NCI-H526 (cell line): ENCODE measurements around the gene SPAAR.
"Not testable (repeated sequence)": the region's sequence is repeated elsewhere in the genome, so short reads cannot be mapped to it uniquely, and the experiment has no call there.

Experiments used
- DNase-seq, 2 experiments: peaks; one replicate each; lab custom pipeline; 2025; lab: John Stamatoyannopoulos, UW

The SPAAR gene

DNA sequence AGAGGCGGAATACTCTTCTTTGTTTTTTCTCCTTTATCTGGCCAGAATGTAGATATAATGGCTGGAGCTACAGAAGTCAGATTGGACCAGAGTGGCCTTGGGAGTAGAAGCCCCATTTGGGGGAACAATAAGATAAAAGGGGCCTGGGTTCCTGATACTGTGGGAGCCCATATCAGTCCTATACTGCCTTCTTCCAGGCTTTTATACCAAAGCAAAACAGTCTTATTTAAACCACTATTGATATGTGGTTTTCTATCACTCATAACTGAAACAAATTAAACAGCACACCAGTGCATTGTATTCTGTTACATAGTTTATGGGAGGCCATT is 14.3 kb downstream of the SPAAR start:
- DNase-seq = no peak

DNA sequence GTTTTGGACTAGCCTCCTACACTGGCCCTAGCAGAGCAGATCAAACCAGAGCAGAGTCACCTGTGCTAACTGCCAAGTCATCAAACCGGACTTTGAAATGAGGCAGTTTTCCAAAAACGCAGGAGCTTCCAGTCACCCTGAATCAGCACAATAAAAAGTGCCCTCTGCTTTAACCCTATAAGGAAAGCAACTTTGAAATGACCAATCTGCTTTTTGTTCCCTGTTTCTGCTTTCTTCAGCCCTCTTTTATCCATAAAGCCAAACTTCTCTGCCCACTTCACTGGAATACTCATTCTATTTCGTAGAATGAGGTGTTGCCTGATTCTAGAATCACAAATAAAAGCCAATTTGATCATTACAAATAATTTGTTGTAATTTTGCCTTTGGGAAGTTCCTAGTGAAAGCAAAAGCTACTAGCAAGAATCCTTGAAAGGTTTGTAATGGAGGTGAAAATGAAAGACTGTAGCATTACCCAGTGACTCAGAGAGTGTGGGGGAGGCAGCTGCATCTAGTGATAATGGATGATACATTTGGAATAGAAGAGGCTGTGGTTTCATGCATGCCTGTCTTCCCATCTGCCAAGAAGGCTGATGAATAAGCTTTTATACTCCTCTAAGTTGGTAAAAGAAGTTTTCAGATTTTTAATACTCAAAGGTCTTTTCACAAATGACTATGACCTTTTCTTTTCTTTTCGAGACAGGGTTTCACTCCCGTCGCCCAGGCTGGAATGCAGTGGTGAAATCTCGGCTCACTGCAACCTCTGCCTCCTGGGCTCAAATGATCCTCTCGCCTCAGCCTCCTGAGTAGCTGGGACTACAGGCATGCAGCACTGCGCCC is 14.9 kb downstream of the SPAAR start:
- no peak for DNase-seq

DNA sequence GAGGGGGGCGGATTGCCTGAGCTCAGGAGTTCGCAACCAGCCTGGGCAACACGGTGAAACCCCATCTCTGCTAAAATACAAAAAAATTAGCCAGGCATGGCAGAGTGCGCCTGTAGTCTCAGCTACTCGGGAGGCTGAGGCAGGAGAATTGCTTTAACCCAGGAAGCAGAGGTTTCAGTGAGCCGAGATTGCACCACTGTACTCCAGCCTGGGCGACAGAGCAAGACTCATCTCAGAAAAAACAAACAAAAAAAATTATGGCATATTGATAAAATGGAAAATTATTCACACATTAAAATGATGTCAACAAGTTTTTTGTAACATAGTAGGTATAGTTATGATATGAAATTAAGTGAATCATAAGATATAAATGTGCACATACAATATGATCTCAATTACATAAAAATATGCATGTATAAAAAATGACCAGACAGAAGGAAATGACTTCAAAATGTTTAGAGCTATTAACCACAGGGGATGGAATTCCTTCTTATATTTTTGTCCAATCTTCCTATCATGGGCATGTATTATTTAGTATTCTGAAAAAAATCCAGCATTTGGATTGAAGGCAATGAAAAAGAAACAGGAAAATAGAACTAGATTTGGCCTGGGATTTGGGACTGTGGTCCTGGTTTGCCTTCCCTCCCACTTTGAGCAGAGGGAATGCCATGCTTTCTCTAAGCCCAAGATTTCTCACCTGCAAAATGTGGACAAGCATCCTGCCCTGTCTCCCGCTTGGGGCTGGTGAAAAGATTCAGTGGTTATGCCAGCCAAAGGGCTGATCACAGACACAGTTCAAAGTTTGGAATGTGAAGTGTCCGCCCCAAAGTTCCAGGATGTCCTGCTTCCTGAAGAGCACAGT is 19.5 kb downstream of the SPAAR start:
- DNase-seq = no peak

DNA sequence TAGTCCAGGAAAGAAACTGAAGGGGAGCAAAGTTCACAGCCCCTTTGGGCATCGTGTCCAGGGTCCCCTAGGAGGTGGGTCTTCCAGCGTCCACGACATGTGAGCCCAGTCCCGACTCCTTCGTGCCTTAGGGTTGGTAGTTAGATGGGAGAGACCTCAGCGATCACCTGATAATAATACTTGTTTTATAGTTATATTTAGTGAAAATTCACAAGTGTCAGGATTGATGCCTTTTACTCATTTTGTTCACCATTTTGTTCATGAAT is 20.1 kb downstream of the SPAAR start:
- no peak for DNase-seq

DNA sequence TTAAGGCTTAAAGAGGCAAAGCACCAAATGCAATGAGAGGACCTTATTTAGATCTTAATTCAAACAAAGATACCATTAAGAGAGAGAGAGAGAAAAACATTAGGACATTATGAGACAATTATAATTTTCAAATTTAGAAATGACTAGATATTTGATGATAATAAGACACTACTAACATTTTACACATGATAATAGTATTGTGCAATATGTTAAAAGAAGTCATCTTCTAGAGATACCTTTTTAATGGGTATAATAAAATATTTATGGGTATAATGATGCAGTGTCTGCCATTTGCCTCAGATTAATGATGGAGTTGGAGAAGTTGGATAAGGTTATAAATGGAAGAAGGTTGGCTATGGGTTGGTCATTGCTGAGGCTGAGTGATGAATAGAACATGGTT is 21.2 kb downstream of the SPAAR start:
- no peak for DNase-seq

DNA sequence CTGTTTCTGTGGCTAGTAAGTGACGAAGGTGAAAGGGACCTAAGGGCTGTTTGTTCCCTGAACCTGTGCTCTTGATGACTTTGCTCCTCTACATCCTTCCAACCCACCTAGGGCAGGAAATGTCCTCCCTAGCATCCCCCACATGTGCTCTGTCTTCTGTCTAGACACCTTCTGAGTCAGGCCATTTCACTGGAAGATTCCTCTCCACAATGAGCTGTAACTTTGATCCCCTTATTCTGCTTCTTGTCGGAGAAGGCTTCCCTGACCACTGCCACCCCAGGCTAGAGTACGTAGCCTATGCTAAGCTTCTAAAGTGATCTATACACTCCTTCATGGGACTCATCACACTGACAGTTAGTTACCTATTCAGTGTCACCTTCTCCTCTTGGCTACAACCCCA is 21.7 kb downstream of the SPAAR start:
- DNase-seq = no peak

DNA sequence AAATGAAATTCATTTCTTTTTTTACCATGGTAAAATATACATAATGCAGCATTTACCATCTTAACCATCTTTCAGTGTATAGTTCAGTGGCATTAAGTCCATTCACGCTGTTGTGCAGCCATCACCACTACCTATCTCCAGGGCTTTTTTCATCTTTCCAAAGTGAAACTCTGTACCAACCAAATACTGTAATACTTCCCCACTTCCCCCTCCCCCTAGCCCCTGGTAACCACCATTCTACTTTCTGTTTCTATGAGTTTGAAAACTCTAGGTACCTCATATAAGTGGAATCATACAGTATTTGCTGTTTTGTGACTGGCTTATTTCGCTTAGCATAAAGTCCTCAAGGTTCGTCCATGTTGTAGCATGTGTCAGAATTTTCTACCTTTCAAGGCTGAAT is 23.4 kb downstream of the SPAAR start:
- DNase-seq = no peak

DNA sequence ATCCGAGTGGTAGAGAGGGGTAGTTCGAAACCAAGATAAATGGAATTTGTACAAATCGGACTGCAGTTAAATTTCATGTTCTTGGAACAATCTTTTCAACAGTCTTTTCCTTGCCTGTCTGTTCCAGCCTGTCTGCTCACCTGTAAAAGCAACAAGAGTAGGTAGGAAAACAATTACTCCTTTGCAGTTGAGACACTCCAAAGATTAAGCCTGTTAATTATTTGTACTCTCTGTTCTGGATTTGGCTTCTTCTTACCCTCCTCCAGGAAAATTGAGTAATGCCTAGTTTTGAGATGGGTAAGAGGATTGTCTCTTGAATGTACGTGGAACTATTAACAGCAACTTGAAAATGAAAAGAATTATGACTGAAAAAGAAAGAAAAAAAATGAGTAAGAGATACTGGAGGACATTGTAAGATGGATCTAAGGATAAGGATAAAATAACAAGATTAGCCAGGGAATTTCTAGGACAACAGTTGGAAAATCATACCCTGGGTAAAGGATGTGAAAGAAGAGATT is 24.3 kb downstream of the SPAAR start:
- no peak for DNase-seq

DNA sequence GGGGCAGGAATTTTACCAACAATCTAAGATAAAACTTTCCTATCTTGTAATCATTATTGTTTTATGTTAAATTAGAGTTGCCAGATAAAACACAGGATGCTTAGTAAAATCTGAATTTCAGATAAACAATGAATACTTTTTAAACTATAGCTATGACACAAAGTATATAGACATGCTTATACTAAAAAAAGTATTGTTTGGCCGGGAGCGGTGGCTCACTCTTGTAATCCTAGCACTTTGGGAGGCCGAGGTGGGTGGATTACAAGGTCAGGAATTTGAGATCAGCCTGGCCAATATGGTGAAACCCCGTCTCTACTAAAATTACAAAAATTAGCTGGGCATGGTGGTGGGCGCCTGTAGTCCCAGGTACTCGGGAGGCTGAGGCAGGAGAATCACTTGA is 24.8 kb downstream of the SPAAR start:
- DNase-seq = not testable (repeated sequence)

DNA sequence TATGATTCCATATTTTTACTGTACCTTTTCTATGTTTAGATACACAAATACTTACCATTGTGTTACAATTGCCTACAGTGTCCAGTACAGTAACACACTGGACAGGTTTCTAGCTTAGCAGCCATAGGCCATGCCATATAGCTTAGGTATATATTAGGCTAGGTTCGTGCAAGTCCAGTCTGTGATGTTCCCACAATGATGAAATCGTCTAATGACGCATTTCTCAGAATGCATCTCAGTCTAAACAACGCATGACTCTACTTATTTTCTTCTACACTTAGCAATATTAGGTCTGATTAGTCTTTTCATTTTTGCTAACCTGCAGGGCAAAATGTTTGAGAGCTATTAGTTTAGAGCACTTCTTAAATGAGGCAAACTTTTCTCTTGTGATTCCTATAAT is 26.0 kb downstream of the SPAAR start:
- DNase-seq = no peak

DNA sequence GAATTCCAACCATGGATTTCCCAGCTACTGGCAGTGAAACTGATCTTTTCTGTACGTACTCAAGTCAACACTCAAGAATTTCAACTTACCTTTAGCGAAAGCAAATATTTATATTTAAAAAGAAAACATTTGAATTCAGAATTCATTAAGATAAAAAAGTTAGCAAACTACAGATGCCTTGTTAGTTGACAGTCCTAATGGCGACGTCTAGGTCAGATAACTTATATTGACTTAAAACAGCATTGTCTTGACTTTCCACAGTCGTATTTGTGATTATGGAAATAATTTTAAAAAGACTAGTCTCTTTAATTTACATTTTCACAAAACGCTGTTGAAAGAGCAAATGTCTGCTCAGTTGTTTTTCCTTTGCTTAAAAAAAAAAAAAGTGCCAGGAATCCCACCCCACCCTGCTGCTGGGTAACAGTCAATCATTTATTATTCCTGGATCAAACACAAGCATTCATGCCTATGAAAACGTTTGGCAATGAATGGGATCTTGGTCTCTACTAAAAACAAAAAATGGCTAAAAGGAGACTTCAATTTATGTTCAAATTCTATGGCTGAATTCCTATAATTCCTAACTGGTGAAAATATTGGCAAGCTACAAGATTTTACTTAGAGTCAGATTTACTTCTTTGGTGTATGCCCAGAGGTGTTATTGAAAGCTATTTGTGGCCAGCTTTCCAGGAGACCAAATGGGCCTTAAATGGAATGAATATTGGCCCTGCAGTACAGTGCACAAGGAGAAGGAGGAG is 26.6 kb downstream of the SPAAR start:
- no peak for DNase-seq

DNA sequence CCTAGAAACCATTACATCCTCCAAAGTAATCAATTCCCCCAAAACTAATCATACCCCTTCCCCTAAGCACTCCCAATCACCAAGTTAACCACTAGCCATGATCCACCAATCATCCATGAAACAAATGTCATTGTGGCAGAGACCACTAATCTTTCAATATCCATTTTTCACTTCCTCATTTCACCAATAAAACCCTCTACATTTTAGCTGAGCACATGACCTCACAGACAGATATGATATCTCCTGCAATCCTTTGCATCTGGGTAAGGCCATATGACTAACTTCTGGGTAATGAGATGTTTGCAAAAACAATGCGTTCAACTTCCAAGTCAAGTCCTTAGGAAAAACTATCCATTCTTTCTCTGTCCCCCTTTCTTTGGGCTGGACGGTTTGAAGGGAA is 27.9 kb downstream of the SPAAR start:
- DNase-seq = no peak

DNA sequence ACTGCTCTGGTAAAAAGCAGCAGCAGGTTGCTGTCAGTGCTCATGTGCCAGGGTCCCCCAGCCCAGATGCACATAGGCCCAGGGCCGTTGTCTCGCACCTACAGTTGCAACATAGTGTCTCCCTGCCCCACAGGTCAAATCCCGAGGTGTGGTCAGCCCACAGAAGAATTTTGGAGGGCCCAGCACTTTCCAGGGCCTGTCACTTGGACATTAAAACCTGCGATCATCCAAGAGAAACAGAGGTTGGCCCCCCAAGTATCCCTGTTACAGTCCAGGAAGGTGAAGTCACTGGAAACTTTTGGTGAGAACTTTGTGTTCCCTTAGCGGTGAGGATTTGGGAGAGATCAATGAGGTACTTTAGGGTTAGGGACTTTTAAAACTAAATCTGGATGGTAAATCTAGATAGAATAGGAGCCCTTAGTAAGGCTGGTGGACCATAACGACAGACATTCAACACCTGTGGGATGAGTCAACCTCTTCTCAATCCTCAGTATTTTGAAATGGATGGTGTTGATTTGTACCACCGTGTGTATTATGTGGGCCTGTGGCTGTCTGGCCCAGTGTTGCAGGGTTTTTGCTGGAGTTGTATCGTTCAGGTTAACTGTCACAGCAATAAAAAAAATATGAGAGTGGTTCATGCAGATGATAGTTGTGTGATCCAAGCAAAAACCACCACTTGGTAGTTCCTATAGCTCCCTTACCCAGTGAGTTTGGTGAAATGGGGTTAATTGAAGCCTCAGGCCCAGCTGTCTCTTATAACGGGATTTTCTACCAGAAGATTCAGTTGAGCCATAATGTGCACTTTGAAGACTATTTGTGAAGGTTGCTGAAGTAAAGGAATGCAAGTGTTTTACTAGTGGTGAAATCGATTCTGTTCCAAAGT is 29.4 kb downstream of the SPAAR start:
- DNase-seq = no peak

DNA sequence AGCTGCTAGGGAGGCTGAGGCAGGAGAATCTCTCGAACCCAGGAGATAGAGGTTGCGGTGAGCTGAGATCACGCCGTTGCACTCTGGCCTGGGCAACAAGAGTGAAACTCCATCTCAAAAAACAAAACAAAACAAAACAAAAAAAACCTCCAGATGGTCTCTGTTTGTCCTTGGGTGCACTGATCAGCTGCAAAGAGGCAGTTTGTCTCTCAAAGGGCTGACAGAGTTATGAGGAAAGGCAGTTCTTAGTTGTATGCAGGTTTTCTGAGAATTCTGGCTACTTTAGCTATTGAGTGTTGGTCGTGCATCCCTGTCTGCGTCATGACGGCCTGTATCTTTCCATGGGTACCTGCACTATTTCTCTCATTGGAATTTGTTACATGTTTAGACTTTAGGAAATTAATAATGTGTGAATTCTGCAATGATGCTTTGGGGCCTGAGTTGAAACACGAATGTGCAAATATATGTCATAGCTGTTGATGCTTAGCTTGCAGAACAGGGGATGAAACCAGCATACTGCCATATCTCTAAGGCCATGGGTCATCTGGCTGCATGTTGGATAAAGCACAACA is 30.5 kb downstream of the SPAAR start:
- no peak for DNase-seq

DNA sequence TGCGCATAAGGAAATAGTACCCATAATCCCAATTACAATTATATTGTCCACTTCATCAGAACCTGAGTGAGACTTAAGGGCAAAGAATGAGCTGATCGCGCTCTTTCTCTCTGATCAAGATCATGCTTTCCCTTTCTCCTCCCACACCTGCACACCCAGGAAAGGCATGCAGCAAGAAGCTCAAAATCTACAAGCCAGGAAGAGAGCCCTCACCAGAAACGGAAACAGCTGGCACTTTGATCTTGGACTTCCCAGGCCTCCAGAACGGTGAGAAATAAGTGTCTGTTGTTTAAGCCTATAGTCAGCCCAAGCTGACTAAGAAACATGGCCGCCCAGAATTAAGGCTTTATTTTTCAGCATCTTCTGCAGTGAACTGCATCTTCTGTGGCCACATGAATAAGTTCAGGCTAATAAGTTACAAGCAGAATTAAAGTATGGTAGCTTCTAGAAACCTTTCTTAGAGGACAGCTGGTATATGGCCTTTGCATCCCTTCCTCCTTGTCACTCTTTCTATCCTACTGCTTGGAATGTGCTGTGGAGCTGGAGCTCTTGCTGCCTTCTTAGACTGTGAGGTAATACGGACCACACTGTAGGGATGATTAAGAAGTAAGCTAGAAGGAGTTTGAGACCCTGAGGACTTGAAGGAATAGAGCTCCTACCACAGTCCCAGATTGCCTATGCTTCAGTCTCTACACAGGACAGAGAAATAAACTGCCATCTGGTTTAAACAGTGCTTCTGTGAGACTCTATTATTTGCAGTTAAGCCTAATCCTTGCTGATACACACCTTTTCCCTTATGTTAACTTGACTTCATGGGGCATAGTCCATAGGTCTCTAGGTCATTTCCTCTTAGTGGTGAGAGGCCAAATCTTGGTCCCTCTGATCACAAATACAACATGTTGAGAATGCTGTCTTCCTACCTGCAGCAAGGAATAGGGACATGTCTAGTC is 31.4 kb downstream of the SPAAR start:
- no peak for DNase-seq

DNA sequence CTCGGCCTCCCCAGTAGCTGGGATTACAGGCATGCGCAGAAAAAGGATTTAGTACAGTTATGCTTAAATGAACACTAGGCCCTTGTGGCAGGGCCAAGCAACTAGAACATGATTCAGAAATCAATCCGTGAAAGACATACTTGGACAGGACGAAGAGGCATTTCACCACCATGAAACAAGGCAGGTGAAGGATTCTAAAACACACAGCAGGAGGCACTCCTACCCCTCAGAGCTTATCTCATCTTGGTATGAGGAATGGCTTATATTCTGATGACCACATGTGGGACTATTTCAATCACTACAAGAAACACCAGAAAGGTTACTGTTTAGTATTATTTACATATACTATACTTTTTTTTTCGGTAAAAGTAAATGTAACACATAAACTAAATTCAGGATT is 33.0 kb downstream of the SPAAR start:
- DNase-seq = no peak

DNA sequence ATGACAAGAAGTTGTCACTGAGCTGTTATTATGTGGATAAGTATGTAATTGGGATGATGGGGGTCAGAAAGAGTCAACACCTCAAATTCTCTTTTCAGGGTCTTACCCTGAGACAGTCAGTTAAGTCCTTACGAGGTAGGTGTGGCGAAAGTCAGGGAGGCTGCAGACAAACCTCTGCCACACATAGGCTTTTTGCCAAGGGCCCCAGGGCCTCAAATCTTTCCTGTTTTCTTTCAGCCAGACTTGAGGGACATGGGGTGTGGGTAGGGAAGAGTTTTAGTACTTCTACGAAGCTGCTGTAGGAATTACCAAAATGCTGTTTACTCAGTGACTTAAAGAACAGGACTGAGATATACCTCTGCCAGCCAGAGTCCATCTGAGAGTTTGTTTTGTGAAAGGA is 34.9 kb downstream of the SPAAR start:
- no peak for DNase-seq

DNA sequence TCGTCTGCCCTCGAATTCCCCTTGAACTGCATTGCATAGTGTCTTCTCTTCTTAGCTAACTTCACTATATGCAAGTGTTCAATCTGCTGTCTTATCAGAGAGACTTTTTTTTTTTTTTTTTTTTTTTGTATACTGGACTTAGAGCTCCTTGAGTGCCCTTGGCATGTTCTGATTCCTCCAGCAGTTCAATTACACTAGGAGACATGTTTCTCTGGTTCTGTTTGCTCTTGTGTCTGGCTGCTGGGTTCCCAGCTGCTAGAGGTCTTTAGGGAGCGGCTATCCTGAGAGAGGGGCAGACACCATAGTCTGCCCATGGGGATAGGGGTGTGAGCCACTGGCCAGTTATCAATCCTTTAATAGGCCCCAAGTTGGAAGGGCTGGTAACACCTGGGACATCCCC is 35.6 kb downstream of the SPAAR start:
- DNase-seq = no peak

DNA sequence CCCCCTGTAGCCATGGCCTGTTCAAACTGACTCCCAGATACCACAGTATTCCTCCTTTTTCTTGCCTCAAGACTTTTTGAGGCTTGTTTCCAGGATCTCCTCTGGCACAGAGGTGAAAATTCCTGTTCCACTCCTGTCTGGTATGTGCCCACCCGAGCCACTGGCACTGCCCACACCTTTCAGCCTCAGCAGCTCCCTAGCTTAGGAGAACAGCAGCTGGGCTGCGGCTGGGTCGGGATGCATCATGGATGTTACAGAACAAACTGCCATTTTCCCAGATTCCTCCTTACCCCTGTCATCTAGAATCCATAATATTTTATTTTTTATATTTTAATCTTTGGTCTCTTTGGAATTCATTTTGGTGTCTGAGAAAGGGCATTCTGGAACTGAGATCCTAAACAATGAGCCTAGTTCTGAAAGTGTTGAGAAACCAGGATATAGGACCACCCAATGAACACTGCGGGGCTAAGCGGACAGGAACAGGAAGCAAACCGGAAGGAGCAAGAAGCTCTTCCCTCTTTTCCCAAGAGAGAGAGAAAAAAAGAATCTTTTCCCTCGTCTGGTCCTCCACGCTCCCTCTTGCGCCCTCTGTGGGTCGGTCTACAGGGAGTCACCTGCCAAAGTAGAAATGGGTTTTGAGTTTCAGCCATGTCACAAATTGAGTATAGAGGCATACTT is 36.2 kb downstream of the SPAAR start:
- DNase-seq = peak; percentile 56 to 87

DNA sequence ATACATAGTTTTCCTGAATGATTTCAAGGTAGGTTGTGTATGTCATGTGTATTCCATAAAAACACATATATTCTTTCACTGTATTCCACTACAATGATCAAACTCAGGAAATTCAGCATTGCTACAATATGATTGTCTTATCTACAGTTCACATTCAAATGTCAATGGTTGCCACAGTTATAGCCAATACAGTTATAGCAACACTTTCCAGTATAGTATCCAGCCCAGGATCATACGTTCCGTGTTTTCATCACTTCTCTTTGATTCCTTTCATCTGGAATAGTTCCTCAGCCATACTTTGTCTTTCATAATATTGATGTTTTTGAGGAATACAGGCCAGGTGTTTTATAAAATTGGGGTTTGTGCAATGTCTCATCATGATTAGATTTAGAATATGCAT is 39.2 kb downstream of the SPAAR start:
- DNase-seq = no peak
